HG02642 (cell line): ENCODE results near the gene KIAA1671.
"Not testable (repeated sequence)": the region's sequence is repeated elsewhere in the genome, so short reads cannot be mapped to it uniquely, and the experiment has no call there.

Source experiments
- ATAC-seq: cut with Tn5 transposase; IDR thresholded peaks from one replicate; pipeline ENCODE4 v1.9.1; 2021; ENCODE audit warnings: mild to moderate bottlenecking; ENCODE audit not compliant: unreplicated experiment, poor library complexity

Gene KIAA1671

GRCh38 chr22:25161017-25161915, 208.8 kb downstream of the KIAA1671 start:
- ATAC-seq: no peak

GRCh38 chr22:25161916-25162530, 209.5 kb downstream of the KIAA1671 start:
- no peak for ATAC-seq

GRCh38 chr22:25162561-25162960, 210.0 kb downstream of the KIAA1671 start:
- ATAC-seq: no peak

GRCh38 chr22:25165785-25166184, 213.3 kb downstream of the KIAA1671 start:
- ATAC-seq: no peak

- no peak for ATAC-seq
Measured at GRCh38 chr22:25166266-25167040, 213.9 kb downstream of the KIAA1671 start.

GRCh38 chr22:25167082-25167481, 214.6 kb downstream of the KIAA1671 start:
- ATAC-seq: no peak

GRCh38 chr22:25167834-25168601, 215.5 kb downstream of the KIAA1671 start:
- no peak for ATAC-seq

GRCh38 chr22:25169278-25170031, 216.9 kb downstream of the KIAA1671 start:
- no peak for ATAC-seq

- ATAC-seq: no peak
Measured at GRCh38 chr22:25170426-25170980, 218.0 kb downstream of the KIAA1671 start.

GRCh38 chr22:25172153-25172552, 219.6 kb downstream of the KIAA1671 start:
- no peak for ATAC-seq

- no peak for ATAC-seq
Measured at GRCh38 chr22:25174156-25174887, 221.8 kb downstream of the KIAA1671 start.

GRCh38 chr22:25174888-25175411, 222.4 kb downstream of the KIAA1671 start:
- no peak for ATAC-seq

GRCh38 chr22:25176175-25176574, 223.7 kb downstream of the KIAA1671 start:
- ATAC-seq: no peak

GRCh38 chr22:25176799-25177198, 224.3 kb downstream of the KIAA1671 start:
- no peak for ATAC-seq

- no peak for ATAC-seq
Measured at GRCh38 chr22:25177226-25177625, 224.7 kb downstream of the KIAA1671 start.

- ATAC-seq: no peak
Measured at GRCh38 chr22:25177895-25178294, 225.4 kb downstream of the KIAA1671 start.

GRCh38 chr22:25178348-25178747, 225.8 kb downstream of the KIAA1671 start:
- ATAC-seq: not testable (repeated sequence)
